Liver (tissue), 9 donors: Measurements from ENCODE around the gene CUL3. TPM values are rescaled to one million over a fixed set of nuclear protein-coding genes. Genes with fewer than 3 reads are reported as not detected.
"Not testable (repeated sequence)": the region's sequence is repeated elsewhere in the genome, so short reads cannot be mapped to it uniquely, and the experiment has no call there.

Experiments used
- DNase-seq: peaks from one replicate; pipeline ENCODE4 v3.0.0-alpha.2; 2017; ENCODE audit warnings: low spot score
- H3K27ac ChIP-seq, 2 donors: one replicate each; pipeline ENCODE4 v1.7.0; 2013; ENCODE audit warnings: inconsistent platforms in 2 of 2, low read length in 2 of 2, control low read depth in 1 of 2, low read depth in 1 of 2, mild to moderate bottlenecking in 1 of 2
- H3K27me3 ChIP-seq, 4 donors: one replicate each; pipeline versions ENCODE4 v1.6.1 to v1.7.0; 2013; ENCODE audit warnings: low read length in 3 of 4, inconsistent platforms in 1 of 4, mild to moderate bottlenecking in 1 of 4, moderate library complexity in 1 of 4; ENCODE audit not compliant: control insufficient read depth in 4 of 4, insufficient read depth in 4 of 4
- H3K36me3 ChIP-seq, 4 donors: one replicate each; pipeline versions ENCODE4 v1.6.1 to v1.7.0; 2013; ENCODE audit warnings: low read length in 3 of 4, mild to moderate bottlenecking in 3 of 4, low read depth in 1 of 4, moderate library complexity in 1 of 4; ENCODE audit not compliant: control insufficient read depth in 4 of 4, insufficient read depth in 3 of 4
- H3K4me1 ChIP-seq, 4 donors: one replicate each; pipeline versions ENCODE4 v1.6.1 to v1.7.0; 2013; ENCODE audit warnings: low read length in 3 of 4, mild to moderate bottlenecking in 3 of 4, moderate library complexity in 1 of 4; ENCODE audit not compliant: control insufficient read depth in 4 of 4, insufficient read depth in 4 of 4
- H3K4me3 ChIP-seq, 3 donors: one replicate each; pipeline versions ENCODE4 v1.6.1 to v1.7.0; 2013; ENCODE audit warnings: low read length in 3 of 3, control low read depth in 1 of 3, low read depth in 1 of 3, mild to moderate bottlenecking in 1 of 3
- H3K9ac ChIP-seq, 2 donors: one replicate each; pipeline ENCODE4 v1.7.0; 2013; ENCODE audit warnings: low read length in 2 of 2, mild to moderate bottlenecking in 2 of 2, moderate library complexity in 2 of 2, control low read depth in 1 of 2, low read depth in 1 of 2
- H3K9me3 ChIP-seq, 4 donors: one replicate each; pipeline versions ENCODE4 v1.6.1 to v1.7.0; 2013; ENCODE audit warnings: low read length in 3 of 4; ENCODE audit not compliant: control insufficient read depth in 4 of 4
- FOXA1 ChIP-seq: IDR thresholded peaks from 2 replicates; pipeline ENCODE4 v1.6.1; 2016; ENCODE audit warnings: antibody characterized with exemption
- HNF4A ChIP-seq, 2 donors: conservative IDR thresholded peaks; 2 replicates each; pipeline ENCODE4 v1.6.1; 2016; ENCODE audit warnings: antibody characterized with exemption in 2 of 2, mild to moderate bottlenecking in 2 of 2
- JUND ChIP-seq, 2 donors: IDR thresholded peaks; 2 replicates each; pipeline ENCODE4 v1.6.1; 2016; ENCODE audit warnings: antibody characterized with exemption in 2 of 2
- NR2F2 ChIP-seq: IDR thresholded peaks from 2 replicates; pipeline ENCODE4 v1.6.1; 2016; ENCODE audit warnings: antibody characterized with exemption
- RXRA ChIP-seq, 2 donors: IDR thresholded peaks; 2 replicates each; pipeline ENCODE4 v1.6.1; 2017 to 2018; ENCODE audit warnings: antibody characterized with exemption in 2 of 2, mild to moderate bottlenecking in 1 of 2
- TAF1 ChIP-seq: conservative IDR thresholded peaks from 2 replicates; pipeline ENCODE4 v1.6.1; 2016; ENCODE audit warnings: antibody characterized with exemption, mild to moderate bottlenecking
- WGBS: extraction: QIAGEN DNeasy Blood & Tissue Kit; methylation state at CpG from one replicate; pipeline ENCODE4 v1.1.7; 2013; 5-methylcytosine and 5-hydroxymethylcytosine counted together
- polyA plus RNA-seq, 2 donors: library from polyadenylated mRNA; stranded (reverse) in 1 of 2; unstranded in 1 of 2; fragments of 200-250 nt in 1 of 2; fragments of >200 nt in 1 of 2; fragmentation: Nextera tagmentation in 1 of 2; extraction: Ambion mirVana in 1 of 2; gene quantifications; one replicate each; pipeline versions ENCODE4 v1.2.1 to v1.2.3, GENCODE V29; 2013 to 2015
- total RNA-seq, 2 donors: library from RNA; depleted of rRNA; stranded (reverse); fragments of >200 nt; gene quantifications; one replicate each; pipeline ENCODE4 v1.2.3, GENCODE V29; 2014
- TF ChIP-seq, protein P1 (sequence below): fragments of 150-350 bp; IDR thresholded peaks from 2 replicates; pipeline ENCODE4 v1.5.1; 2017; ENCODE audit warnings: improper control_type of control experiment, low read depth, low read length; ENCODE audit not compliant: missing input control
- TF ChIP-seq, protein P2 (sequence below): IDR thresholded peaks from 2 replicates; pipeline ENCODE4 v1.6.1; 2016; ENCODE audit warnings: antibody characterized with exemption, mild to moderate bottlenecking
- TF ChIP-seq, protein P3 (sequence below): IDR thresholded peaks from 2 replicates; pipeline ENCODE4 v1.6.1; 2016; ENCODE audit warnings: antibody characterized with exemption
- donor health status: healthy.
- donor health status: healthy.
- donor health status: healthy.
- donor health status: healthy.
- donor health status: healthy.

CUL3 gene
- total and polyA plus RNA-seq, 4 donors: 24.7 to 48.9 (median 33.1) TPM

DNA sequence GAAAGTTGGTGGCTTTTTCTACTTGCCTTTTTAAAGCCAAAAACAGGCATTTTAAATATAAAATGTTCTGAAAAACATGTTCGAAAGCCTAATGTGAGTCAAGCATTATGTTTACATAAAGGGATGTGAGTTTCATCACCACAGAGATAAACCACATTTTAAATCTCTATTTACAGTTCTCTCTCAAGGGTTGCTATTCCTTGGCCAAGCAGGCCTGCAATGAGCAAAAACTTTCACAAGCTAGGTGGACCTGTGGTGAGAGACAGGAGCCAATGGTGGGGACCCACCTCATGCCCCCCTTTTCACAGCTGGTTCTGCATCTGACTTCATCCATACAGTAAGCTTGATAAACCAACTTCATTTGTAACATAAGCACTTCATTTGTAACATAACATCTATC is 65.1 kb downstream of the CUL3 start:
- Histone ChIP-seq H3K27me3 (no peaks in the 10 kb centered on the region), H3K27ac (peak overlapping the region; percentile 0 to 50), H3K9ac (no peak overlapping the region), H3K36me3 (peaks cover 0 to 2% (median 0%) of the 10 kb centered on the region in 4 donors), H3K4me3 (no peak overlapping the region), H3K9me3 (no peaks in the 10 kb centered on the region), H3K4me1 (peaks cover 12 to 34% (median 15%) of the 10 kb centered on the region in 4 donors)
- 20% methylated on average over 1 of the region's 1 CpG for WGBS
- TF ChIP-seq, protein P1, sequence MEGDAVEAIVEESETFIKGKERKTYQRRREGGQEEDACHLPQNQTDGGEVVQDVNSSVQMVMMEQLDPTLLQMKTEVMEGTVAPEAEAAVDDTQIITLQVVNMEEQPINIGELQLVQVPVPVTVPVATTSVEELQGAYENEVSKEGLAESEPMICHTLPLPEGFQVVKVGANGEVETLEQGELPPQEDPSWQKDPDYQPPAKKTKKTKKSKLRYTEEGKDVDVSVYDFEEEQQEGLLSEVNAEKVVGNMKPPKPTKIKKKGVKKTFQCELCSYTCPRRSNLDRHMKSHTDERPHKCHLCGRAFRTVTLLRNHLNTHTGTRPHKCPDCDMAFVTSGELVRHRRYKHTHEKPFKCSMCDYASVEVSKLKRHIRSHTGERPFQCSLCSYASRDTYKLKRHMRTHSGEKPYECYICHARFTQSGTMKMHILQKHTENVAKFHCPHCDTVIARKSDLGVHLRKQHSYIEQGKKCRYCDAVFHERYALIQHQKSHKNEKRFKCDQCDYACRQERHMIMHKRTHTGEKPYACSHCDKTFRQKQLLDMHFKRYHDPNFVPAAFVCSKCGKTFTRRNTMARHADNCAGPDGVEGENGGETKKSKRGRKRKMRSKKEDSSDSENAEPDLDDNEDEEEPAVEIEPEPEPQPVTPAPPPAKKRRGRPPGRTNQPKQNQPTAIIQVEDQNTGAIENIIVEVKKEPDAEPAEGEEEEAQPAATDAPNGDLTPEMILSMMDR: no peak
- TF ChIP-seq HNF4A (conservative IDR thresholded peaks at IDR 0.05): peak in 1 of 2 donors; percentile 19
- no peak for DNase-seq

GRCh38 chr2:224518806-224519580 is 66.2 kb downstream of the CUL3 start:
- TF ChIP-seq TAF1 (peak; percentile 19), JUND (IDR thresholded peaks at IDR 0.05) (no peak), NR2F2 (no peak)
- TF ChIP-seq, protein P2, sequence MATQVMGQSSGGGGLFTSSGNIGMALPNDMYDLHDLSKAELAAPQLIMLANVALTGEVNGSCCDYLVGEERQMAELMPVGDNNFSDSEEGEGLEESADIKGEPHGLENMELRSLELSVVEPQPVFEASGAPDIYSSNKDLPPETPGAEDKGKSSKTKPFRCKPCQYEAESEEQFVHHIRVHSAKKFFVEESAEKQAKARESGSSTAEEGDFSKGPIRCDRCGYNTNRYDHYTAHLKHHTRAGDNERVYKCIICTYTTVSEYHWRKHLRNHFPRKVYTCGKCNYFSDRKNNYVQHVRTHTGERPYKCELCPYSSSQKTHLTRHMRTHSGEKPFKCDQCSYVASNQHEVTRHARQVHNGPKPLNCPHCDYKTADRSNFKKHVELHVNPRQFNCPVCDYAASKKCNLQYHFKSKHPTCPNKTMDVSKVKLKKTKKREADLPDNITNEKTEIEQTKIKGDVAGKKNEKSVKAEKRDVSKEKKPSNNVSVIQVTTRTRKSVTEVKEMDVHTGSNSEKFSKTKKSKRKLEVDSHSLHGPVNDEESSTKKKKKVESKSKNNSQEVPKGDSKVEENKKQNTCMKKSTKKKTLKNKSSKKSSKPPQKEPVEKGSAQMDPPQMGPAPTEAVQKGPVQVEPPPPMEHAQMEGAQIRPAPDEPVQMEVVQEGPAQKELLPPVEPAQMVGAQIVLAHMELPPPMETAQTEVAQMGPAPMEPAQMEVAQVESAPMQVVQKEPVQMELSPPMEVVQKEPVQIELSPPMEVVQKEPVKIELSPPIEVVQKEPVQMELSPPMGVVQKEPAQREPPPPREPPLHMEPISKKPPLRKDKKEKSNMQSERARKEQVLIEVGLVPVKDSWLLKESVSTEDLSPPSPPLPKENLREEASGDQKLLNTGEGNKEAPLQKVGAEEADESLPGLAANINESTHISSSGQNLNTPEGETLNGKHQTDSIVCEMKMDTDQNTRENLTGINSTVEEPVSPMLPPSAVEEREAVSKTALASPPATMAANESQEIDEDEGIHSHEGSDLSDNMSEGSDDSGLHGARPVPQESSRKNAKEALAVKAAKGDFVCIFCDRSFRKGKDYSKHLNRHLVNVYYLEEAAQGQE: no peak
- peak overlapping the region in 1 of 2 donors; percentile 21 for H3K9ac ChIP-seq
- H3K27me3 ChIP-seq: no peaks in the 10 kb centered on the region
- H3K4me1 ChIP-seq: peaks cover 8 to 28% (median 12%) of the 10 kb centered on the region in 4 donors
- peaks cover 0 to 2% (median 0%) of the 10 kb centered on the region in 4 donors for H3K36me3 ChIP-seq
- 92% methylated on average over 4 of the region's 4 CpGs for WGBS
- H3K27ac ChIP-seq: no peak overlapping the region
- DNase-seq: no peak
- no peaks in the 10 kb centered on the region for H3K9me3 ChIP-seq
- H3K4me3 ChIP-seq: no peak overlapping the region

DNA sequence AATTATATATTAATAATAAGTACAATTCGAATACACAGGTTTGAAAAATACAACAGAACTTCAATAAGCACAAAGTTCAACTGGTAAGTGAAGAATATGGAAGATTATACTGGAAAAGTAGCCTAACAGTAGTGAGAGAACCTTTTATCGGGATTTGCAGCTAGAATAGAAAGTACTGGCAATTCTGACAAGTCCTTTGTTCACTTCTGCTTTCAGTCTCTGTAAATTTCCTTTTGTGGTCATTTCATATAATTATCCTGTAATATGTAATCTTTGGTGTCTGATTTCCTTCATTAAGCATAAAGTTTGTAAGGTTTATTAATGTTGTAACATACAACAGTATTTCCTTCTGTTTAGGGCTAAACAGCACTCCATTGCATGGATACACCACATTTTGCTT is 67.2 kb downstream of the CUL3 start:
- no peaks in the 10 kb centered on the region for H3K27me3 ChIP-seq
- H3K36me3 ChIP-seq: peaks cover 0 to 3% (median under 1%) of the 10 kb centered on the region in 4 donors
- H3K9ac ChIP-seq: no peak overlapping the region
- TF ChIP-seq, protein P3, sequence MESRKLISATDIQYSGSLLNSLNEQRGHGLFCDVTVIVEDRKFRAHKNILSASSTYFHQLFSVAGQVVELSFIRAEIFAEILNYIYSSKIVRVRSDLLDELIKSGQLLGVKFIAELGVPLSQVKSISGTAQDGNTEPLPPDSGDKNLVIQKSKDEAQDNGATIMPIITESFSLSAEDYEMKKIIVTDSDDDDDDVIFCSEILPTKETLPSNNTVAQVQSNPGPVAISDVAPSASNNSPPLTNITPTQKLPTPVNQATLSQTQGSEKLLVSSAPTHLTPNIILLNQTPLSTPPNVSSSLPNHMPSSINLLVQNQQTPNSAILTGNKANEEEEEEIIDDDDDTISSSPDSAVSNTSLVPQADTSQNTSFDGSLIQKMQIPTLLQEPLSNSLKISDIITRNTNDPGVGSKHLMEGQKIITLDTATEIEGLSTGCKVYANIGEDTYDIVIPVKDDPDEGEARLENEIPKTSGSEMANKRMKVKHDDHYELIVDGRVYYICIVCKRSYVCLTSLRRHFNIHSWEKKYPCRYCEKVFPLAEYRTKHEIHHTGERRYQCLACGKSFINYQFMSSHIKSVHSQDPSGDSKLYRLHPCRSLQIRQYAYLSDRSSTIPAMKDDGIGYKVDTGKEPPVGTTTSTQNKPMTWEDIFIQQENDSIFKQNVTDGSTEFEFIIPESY: no peak
- TF ChIP-seq FOXA1 (no peak), RXRA (IDR thresholded peaks at IDR 0.05) (no peak)
- H3K4me3 ChIP-seq: no peak overlapping the region
- no peak for DNase-seq
- 84% methylated on average over 2 of the region's 2 CpGs for WGBS
- H3K9me3 ChIP-seq: no peaks in the 10 kb centered on the region
- H3K27ac ChIP-seq: no peak overlapping the region
- H3K4me1 ChIP-seq: peaks cover 8 to 21% (median 12%) of the 10 kb centered on the region in 4 donors

DNA sequence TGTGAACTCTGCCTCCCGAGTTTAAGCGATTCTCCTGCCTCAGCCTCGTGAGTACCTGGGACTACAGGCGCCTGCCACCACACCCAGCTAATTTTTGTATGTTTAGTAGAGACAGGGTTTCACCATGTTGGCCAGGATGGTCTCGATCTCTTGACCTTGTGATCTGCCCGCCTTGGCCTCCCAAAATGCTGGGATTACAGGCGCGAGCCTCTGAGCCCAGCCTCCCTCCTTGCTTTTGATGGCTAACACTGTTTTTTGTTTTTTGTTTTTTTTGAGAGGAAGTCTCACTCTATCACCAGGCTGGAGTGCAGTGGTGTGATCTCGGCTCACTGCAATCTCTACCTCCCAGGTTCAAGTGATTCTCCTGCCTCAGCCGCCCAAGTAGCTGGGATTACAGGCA is 68.8 kb downstream of the CUL3 start:
- peaks cover 8 to 19% (median 12%) of the 10 kb centered on the region in 4 donors for H3K4me1 ChIP-seq
- not testable (repeated sequence) for H3K36me3 ChIP-seq, H3K4me3 ChIP-seq, H3K27me3 ChIP-seq, H3K9ac ChIP-seq, H3K9me3 ChIP-seq, DNase-seq, H3K27ac ChIP-seq
- WGBS: 96% methylated on average over 10 of the region's 10 CpGs
